ENCODE results near the gene FCN3. TPM values are rescaled to one million over a fixed set of nuclear protein-coding genes. Genes with fewer than 3 reads are reported as not detected.

FCN3 gene
- total and polyA plus RNA-seq, 2 donors (not counting 1 experiment from before 2014, with no cell fraction given): not detected

DNA sequence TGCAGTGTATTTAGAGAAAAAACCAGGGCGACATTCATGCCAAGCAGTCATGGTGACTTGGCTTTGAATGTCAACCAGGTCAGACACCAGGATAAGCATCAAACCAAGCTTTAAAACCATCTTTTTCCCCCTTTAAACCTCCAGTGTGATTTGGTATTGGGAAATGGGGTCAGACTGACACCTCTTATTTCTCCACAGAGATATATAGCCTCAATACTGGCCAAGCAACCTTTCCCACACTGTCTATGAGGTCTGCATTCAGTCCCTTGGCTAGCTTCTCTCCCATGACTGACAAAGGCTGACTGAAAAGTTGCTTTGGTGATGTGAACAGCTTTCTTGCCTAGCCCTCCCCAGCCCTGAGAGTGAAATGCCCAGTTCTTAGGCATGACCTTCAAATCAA lies 39.5 kb upstream of the FCN3 start:
- no peaks in the 10 kb centered on the region for H3K9me3 Mint-ChIP-seq (ENCODE audit: insufficient read depth)
- H4K20me1 ChIP-seq (ENCODE audit: control insufficient read depth, insufficient read depth, low read length, poor library complexity, severe bottlenecking): peaks cover 32% of the 10 kb centered on the region
- ChIA-PET CTCF (interaction anchor here (1.0 to 9.5 kb wide), 8 partner anchors 10 to 248 kb away, joined by 3 to 95 read pairs (median 16); partner anchors contain the start of gene AHDC1), POLR2A (no interaction called here)
- H3K4me2 ChIP-seq (replicated peaks; ENCODE audit: low read depth, low read length, poor library complexity, severe bottlenecking): no peak overlapping the region
- H3K79me2 ChIP-seq (ENCODE audit: control insufficient read depth, insufficient read depth, low read length): peaks cover 34% of the 10 kb centered on the region
- H3K9ac ChIP-seq (ENCODE audit: low read length): no peak overlapping the region
- peak overlapping the region in 1 of 2 donors; percentile 12 for H3K27ac ChIP-seq (ENCODE audit: low read length in 2 of 2)
- intact Hi-C loops (cut with micrococcal nuclease): no loop called here
- peaks cover 30 to 33% of the 10 kb centered on the region in 2 donors for H3K4me1 ChIP-seq (ENCODE audit: control insufficient read depth in 2 of 2, insufficient read depth in 2 of 2, low read length in 2 of 2)
- H2AFZ ChIP-seq (ENCODE audit: insufficient read depth, low read depth, low read length, poor library complexity, severe bottlenecking): no peak overlapping the region
- WGBS (ENCODE audit: insufficient coverage): 83% methylated on average over 1 of the region's 1 CpG
- H3K4me3 Mint-ChIP-seq: no peak overlapping the region
- TF ChIP-seq EZH2 (IDR thresholded peaks at IDR 0.05; ENCODE audit: borderline replicate concordance, insufficient read depth, low read depth, low read length, poor library complexity, severe bottlenecking) (no peak), CTCF (IDR thresholded peaks at IDR 0.05) (no peak)
- H3K9me3 ChIP-seq (ENCODE audit: control extremely low read depth in 1 of 3, control insufficient read depth in 2 of 3, insufficient read depth in 1 of 3, low read length in 2 of 3): no peaks in the 10 kb centered on the region
- peaks cover 34% of the 10 kb centered on the region for H3K4me1 Mint-ChIP-seq
- no peak overlapping the region for H3K27ac Mint-ChIP-seq
- no peaks in the 10 kb centered on the region for H3K27me3 Mint-ChIP-seq
- no peak for DNase-seq
- no peak for ATAC-seq (ENCODE audit: low read depth)
- H3K4me3 ChIP-seq (ENCODE audit: control extremely low read depth in 1 of 5, extremely low read depth in 1 of 5, insufficient read depth in 1 of 5, low read depth in 2 of 5, low read length in 4 of 5): no peak overlapping the region
- H3K36me3 ChIP-seq (replicated peaks in 1 of 2; ENCODE audit: control extremely low read depth in 1 of 2, control insufficient read depth in 1 of 2, extremely low read depth in 1 of 2, insufficient read depth in 2 of 2, low read length in 1 of 2): peaks cover 6 to 96% of the 10 kb centered on the region in 2 experiments
- no peaks in the 10 kb centered on the region for H3K27me3 ChIP-seq (replicated peaks in 1 of 4; ENCODE audit: control extremely low read depth in 1 of 4, control insufficient read depth in 3 of 4, insufficient read depth in 4 of 4, low read length in 3 of 4)

DNA sequence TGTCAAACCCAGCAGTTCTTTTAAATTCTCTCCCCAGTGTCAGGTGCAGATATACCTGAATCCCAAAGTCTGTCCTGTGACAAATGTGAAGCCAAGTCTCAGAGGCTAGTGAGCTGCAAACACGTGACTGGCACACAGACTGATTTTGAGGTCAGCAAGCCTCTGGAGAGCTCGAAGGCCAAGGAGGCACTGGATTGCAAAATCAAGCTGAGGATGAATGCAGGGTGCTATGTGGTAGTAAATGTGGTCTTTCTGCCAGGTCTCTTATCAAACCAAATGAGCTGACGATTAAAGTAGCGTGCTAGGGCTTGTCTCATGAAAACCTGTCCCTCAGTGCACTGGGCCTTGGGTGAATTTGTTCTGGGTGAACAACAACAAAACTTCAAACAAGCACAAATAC lies 38.4 kb upstream of the FCN3 start:
- H3K4me2 ChIP-seq (replicated peaks; ENCODE audit: low read depth, low read length, poor library complexity, severe bottlenecking): no peak overlapping the region
- H3K79me2 ChIP-seq (ENCODE audit: control insufficient read depth, insufficient read depth, low read length): peaks cover 24% of the 10 kb centered on the region
- peaks cover 10 to 96% of the 10 kb centered on the region in 2 experiments for H3K36me3 ChIP-seq (replicated peaks in 1 of 2; ENCODE audit: control extremely low read depth in 1 of 2, control insufficient read depth in 1 of 2, extremely low read depth in 1 of 2, insufficient read depth in 2 of 2, low read length in 1 of 2)
- TF ChIP-seq EZH2 (IDR thresholded peaks at IDR 0.05; ENCODE audit: borderline replicate concordance, insufficient read depth, low read depth, low read length, poor library complexity, severe bottlenecking) (no peak), CTCF (IDR thresholded peaks at IDR 0.05) (no peak)
- peak overlapping the region; percentile 62 for H3K27ac Mint-ChIP-seq
- H3K9me3 ChIP-seq (ENCODE audit: control extremely low read depth in 1 of 3, control insufficient read depth in 2 of 3, insufficient read depth in 1 of 3, low read length in 2 of 3): no peaks in the 10 kb centered on the region
- H3K9me3 Mint-ChIP-seq (ENCODE audit: insufficient read depth): no peaks in the 10 kb centered on the region
- H3K27me3 ChIP-seq (replicated peaks in 1 of 4; ENCODE audit: control extremely low read depth in 1 of 4, control insufficient read depth in 3 of 4, insufficient read depth in 4 of 4, low read length in 3 of 4): no peaks in the 10 kb centered on the region
- ATAC-seq (ENCODE audit: low read depth) (no peak), DNase-seq (no peak)
- CTCF ChIA-PET: interaction anchor here (0.5 to 9.5 kb wide), 8 partner anchors 10 to 258 kb away, joined by 3 to 95 read pairs (median 4); partner anchors contain the start of genes AHDC1 and SLC9A1
- H3K9ac ChIP-seq (ENCODE audit: low read length): no peak overlapping the region
- 100% methylated on average over 4 of the region's 4 CpGs for WGBS (ENCODE audit: insufficient coverage)
- POLR2A ChIA-PET: no interaction called here
- no peak overlapping the region for H3K4me3 Mint-ChIP-seq
- H3K27ac ChIP-seq (ENCODE audit: low read length in 2 of 2): no peak overlapping the region
- no peak overlapping the region for H2AFZ ChIP-seq (ENCODE audit: insufficient read depth, low read depth, low read length, poor library complexity, severe bottlenecking)
- H3K4me1 Mint-ChIP-seq: peaks cover 30% of the 10 kb centered on the region
- no peaks in the 10 kb centered on the region for H3K27me3 Mint-ChIP-seq
- intact Hi-C loops (cut with micrococcal nuclease): no loop called here
- peaks cover 23% of the 10 kb centered on the region for H4K20me1 ChIP-seq (ENCODE audit: control insufficient read depth, insufficient read depth, low read length, poor library complexity, severe bottlenecking)
- H3K4me3 ChIP-seq (ENCODE audit: control extremely low read depth in 1 of 5, extremely low read depth in 1 of 5, insufficient read depth in 1 of 5, low read depth in 2 of 5, low read length in 4 of 5): no peak overlapping the region
- peaks cover 21 to 23% of the 10 kb centered on the region in 2 donors for H3K4me1 ChIP-seq (ENCODE audit: control insufficient read depth in 2 of 2, insufficient read depth in 2 of 2, low read length in 2 of 2)
